Endodermal cell (in vitro differentiated cells): ENCODE results near the gene MARK1. TPM values are rescaled to one million over a fixed set of nuclear protein-coding genes. Genes with fewer than 3 reads are reported as not detected.

Experiments
- DNase-seq: peaks from one replicate; pipeline ENCODE4 v3.0.0-alpha.2; 2017
- H3K27ac ChIP-seq: 2 replicates; pipeline ENCODE4 v1.5.1; 2013; ENCODE audit warnings: mild to moderate bottlenecking, low read depth, low read length, moderate library complexity
- H3K27me3 ChIP-seq: 2 replicates; pipeline ENCODE4 v1.6.1; 2013; ENCODE audit warnings: mild to moderate bottlenecking, low read length, moderate library complexity; ENCODE audit not compliant: insufficient read depth, control insufficient read depth, poor library complexity, severe bottlenecking
- H3K36me3 ChIP-seq: 2 replicates; pipeline ENCODE4 v1.7.0; 2013; ENCODE audit warnings: mild to moderate bottlenecking, low read length, moderate library complexity; ENCODE audit not compliant: control insufficient read depth, insufficient read depth
- H3K4me1 ChIP-seq: one replicate; pipeline ENCODE4 v1.7.0; 2013; ENCODE audit warnings: low read length; ENCODE audit not compliant: control insufficient read depth, insufficient read depth
- H3K4me3 ChIP-seq: 2 replicates; pipeline ENCODE4 v1.5.1; 2013; ENCODE audit warnings: mild to moderate bottlenecking, low read length, moderate library complexity
- H3K9ac ChIP-seq: 2 replicates; pipeline ENCODE4 v1.6.1; 2013; ENCODE audit warnings: mild to moderate bottlenecking, low read length, moderate library complexity; ENCODE audit not compliant: poor library complexity, severe bottlenecking; ENCODE audit errors: extremely low read depth
- H3K9me3 ChIP-seq: 2 replicates; pipeline ENCODE4 v1.6.1; 2013; ENCODE audit warnings: mild to moderate bottlenecking, low read length, moderate library complexity; ENCODE audit not compliant: control insufficient read depth
- H3K27ac Mint-ChIP-seq: 2 replicates; pipeline ENCODE4 v1.8.0; 2020; ENCODE audit warnings: mixed read lengths
- H3K27me3 Mint-ChIP-seq: 2 replicates; pipeline ENCODE4 v1.8.0; 2021; ENCODE audit warnings: mild to moderate bottlenecking, mixed read lengths; ENCODE audit not compliant: insufficient read depth
- H3K36me3 Mint-ChIP-seq: 2 replicates; pipeline ENCODE4 v1.8.0; 2020; ENCODE audit warnings: low read depth, mixed read lengths
- H3K4me1 Mint-ChIP-seq: 2 replicates; pipeline ENCODE4 v1.8.0; 2020; ENCODE audit warnings: mixed read lengths
- H3K4me3 Mint-ChIP-seq: 2 replicates; pipeline ENCODE4 v1.8.0; 2020; ENCODE audit warnings: mild to moderate bottlenecking, moderate library complexity, mixed read lengths
- H3K9me3 Mint-ChIP-seq: 2 replicates; pipeline ENCODE4 v1.8.0; 2020; ENCODE audit warnings: mild to moderate bottlenecking, mixed read lengths
- CTCF ChIP-seq: fragments of 200-600 bp; sonication (generic); conservative IDR thresholded peaks from 2 replicates; pipeline ENCODE4 v1.5.0; 2021; ENCODE audit warnings: antibody characterized with exemption, mild to moderate bottlenecking
- WGBS, 2 experiments: methylation state at CpG; one replicate each; pipeline versions ENCODE4 v1.1.5 to v1.1.7; 2013; ENCODE audit warnings: missing lambda C conversion rate in 2 of 2, mixed read lengths in 1 of 2; ENCODE audit not compliant: insufficient coverage in 1 of 2, insufficient read length in 1 of 2; 5-methylcytosine and 5-hydroxymethylcytosine counted together
- long read RNA-seq, 4 experiments: library from polyadenylated mRNA in 2 of 4; library from RNA in 1 of 4; library from capped mRNA in 1 of 4; stranded (forward) in 3 of 4; unstranded in 1 of 4; transcript quantifications; one replicate each; pipeline ENCODE4 v2.0.0, GENCODE V29; 2020 to 2021; ENCODE audit warnings: inconsistent platforms in 1 of 4
- polyA plus RNA-seq, 2 experiments: library from polyadenylated mRNA; stranded (reverse); fragments of 50-300 nt; gene quantifications; one replicate each; pipeline ENCODE4 v1.2.3, GENCODE V29; 2013
- total RNA-seq, 2 donors: library from RNA; stranded (reverse); fragmentation: NEBNext Ultra II Directional in 1 of 2; extraction: Animal tissue kit (Norgen Biotek cat#: 25700) in 1 of 2; gene quantifications; 2 replicates in 1 of 2; 3 replicates in 1 of 2; pipeline ENCODE4 v1.2.1, GENCODE V29; 2021

The MARK1 gene
- 10 to 100 TPM in 1 of 2 donors, 1 to 10 TPM in 1; 8.8 to 12.6 TPM for total RNA-seq
- 16.8 TPM for polyA plus RNA-seq (2013, experiment 1 of 2)
- polyA plus RNA-seq (2013, experiment 2 of 2): 13.6 TPM
- long read RNA-seq, experiment 1, partial matches to known transcripts: 0 of 6 reads
- long read RNA-seq, experiment 1, other reads (novel, unspliced or antisense): 6 of 6 reads
- long read RNA-seq, experiment 2, full-length matches to known transcripts: 9 of 17 reads
- long read RNA-seq, experiment 2, partial matches to known transcripts: 7 of 17 reads
- long read RNA-seq, experiment 2, other reads (novel, unspliced or antisense): 1 of 17 reads
- long read RNA-seq, experiment 3, full-length matches to known transcripts: 12 of 21 reads
- long read RNA-seq, experiment 3, partial matches to known transcripts: 2 of 21 reads
- long read RNA-seq, experiment 3, other reads (novel, unspliced or antisense): 7 of 21 reads
- long read RNA-seq, experiment 4: 0 reads

GRCh38 chr1:220527908-220528678 is at the start of gene MARK1:
MARK1 (plus strand) TSS chr1:220528136; CDS start chr1:220528823, 687 bp downstream.
- Histone ChIP-seq H3K27me3 (peaks cover 10% of the 10 kb centered on the region), H3K4me3 (peak within 1 kb of the TSS; percentile 92), H3K9me3 (no peaks in the 10 kb centered on the region), H3K9ac (peak within 1 kb of the TSS; percentile 59), H3K4me1 (no peaks in the 10 kb centered on the region), H3K36me3 (no peaks in the 10 kb centered on the region), H3K27ac (peak within 1 kb of the TSS; percentile 47)
- WGBS, 2 experiments: 0% methylated on average over 3 to 96 of the region's 96 CpGs
- no peak for TF ChIP-seq CTCF
- H3K4me3 Mint-ChIP-seq: peak within 1 kb of the TSS; percentile 73
- H3K27ac Mint-ChIP-seq: peak within 1 kb of the TSS; percentile 82
- peaks cover 9% of the 10 kb centered on the region for H3K27me3 Mint-ChIP-seq
- H3K36me3 Mint-ChIP-seq: no peaks in the 10 kb centered on the region
- peak; percentile 86 for DNase-seq
- H3K9me3 Mint-ChIP-seq: no peaks in the 10 kb centered on the region
- peaks cover 14% of the 10 kb centered on the region for H3K4me1 Mint-ChIP-seq

- no peak for DNase-seq
- no peaks in the 10 kb centered on the region for H3K9me3 ChIP-seq
- no peaks in the 10 kb centered on the region for H3K27me3 ChIP-seq
- no peak for TF ChIP-seq CTCF
- no peak overlapping the region for H3K4me3 ChIP-seq
- no peak overlapping the region for H3K27ac ChIP-seq
- Mint-ChIP-seq H3K4me3 (no peak overlapping the region), H3K9me3 (no peaks in the 10 kb centered on the region), H3K27me3 (no peaks in the 10 kb centered on the region), H3K4me1 (peaks cover 3% of the 10 kb centered on the region), H3K27ac (no peak overlapping the region), H3K36me3 (no peaks in the 10 kb centered on the region)
- 91 to 95% methylated on average over 6 of the region's 6 CpGs for WGBS, 2 experiments
- no peak overlapping the region for H3K9ac ChIP-seq
- no peaks in the 10 kb centered on the region for H3K36me3 ChIP-seq
- H3K4me1 ChIP-seq: no peaks in the 10 kb centered on the region
Measured at GRCh38 chr1:220483700-220484099, 44.2 kb upstream of the MARK1 start.

GRCh38 chr1:220484135-220484534 is 43.8 kb upstream of the MARK1 start:
- no peaks in the 10 kb centered on the region for H3K36me3 Mint-ChIP-seq
- Histone ChIP-seq H3K4me1 (no peaks in the 10 kb centered on the region), H3K9me3 (no peaks in the 10 kb centered on the region), H3K4me3 (no peak overlapping the region), H3K36me3 (no peaks in the 10 kb centered on the region), H3K27me3 (no peaks in the 10 kb centered on the region), H3K27ac (no peak overlapping the region), H3K9ac (no peak overlapping the region)
- no peak overlapping the region for H3K27ac Mint-ChIP-seq
- peaks cover 7% of the 10 kb centered on the region for H3K4me1 Mint-ChIP-seq
- no peak for TF ChIP-seq CTCF
- no peak for DNase-seq
- H3K4me3 Mint-ChIP-seq: no peak overlapping the region
- H3K9me3 Mint-ChIP-seq: no peaks in the 10 kb centered on the region
- H3K27me3 Mint-ChIP-seq: no peaks in the 10 kb centered on the region
